ENCODE measurements around the gene CAMK2N1. TPM values are rescaled to one million over a fixed set of nuclear protein-coding genes. Genes with fewer than 3 reads are reported as not detected.

Gene CAMK2N1
- total and polyA plus RNA-seq, 2 of the 13 experiments (the other 11 are each of a cell fraction or from before 2014, with no cell fraction given), result 38.0 to 38.6 TPM

- no peak for TF ChIP-seq ZFP90 (CRISPR knock-in tag; IDR thresholded peaks at IDR 0.05; ENCODE audit: borderline replicate concordance)
- TF ChIP-seq TAF1 (CRISPR knock-in tag; IDR thresholded peaks at IDR 0.05), result peak; percentile 26; the same call in 1 of the 2 replicates
- TF ChIP-seq ZNF547 (CRISPR knock-in tag; IDR thresholded peaks at IDR 0.05), result 0 out of 2 replicates have a peak, but pooled peaks have one; percentile 36
- TF ChIP-seq ZNF562 (CRISPR knock-in tag; IDR thresholded peaks at IDR 0.05; ENCODE audit: borderline replicate concordance), result no peak
- TF ChIP-seq ZNF687 (CRISPR knock-in tag; IDR thresholded peaks at IDR 0.05), result peak; percentile 45; the same call in 1 of the 2 replicates
- TF ChIP-seq ETV5 (CRISPR knock-in tag; IDR thresholded peaks at IDR 0.05; ENCODE audit: borderline replicate concordance), result no peak; the same call in 1 of the 2 replicates
- no peak; the same call in 1 of the 2 replicates for TF ChIP-seq HBP1 (CRISPR knock-in tag; IDR thresholded peaks at IDR 0.05; ENCODE audit: low read depth)
- no peak for TF ChIP-seq ZBTB33 (CRISPR knock-in tag; IDR thresholded peaks at IDR 0.05)
- TF ChIP-seq ZNF784 (CRISPR knock-in tag; IDR thresholded peaks at IDR 0.05; ENCODE audit: borderline replicate concordance), result no peak
- no peak for TF ChIP-seq KMT2A (CRISPR knock-in tag; IDR thresholded peaks at IDR 0.05)
- TF ChIP-seq MTF1 (CRISPR knock-in tag; IDR thresholded peaks at IDR 0.05), result no peak
- peak; percentile 31; the same call in 1 of the 2 replicates for TF ChIP-seq ZNF766 (CRISPR knock-in tag; IDR thresholded peaks at IDR 0.05; ENCODE audit: borderline replicate concordance)
- no peak for TF ChIP-seq MAZ (IDR thresholded peaks at IDR 0.05; ENCODE audit: borderline replicate concordance, low read depth, low read length)
- no peak for TF ChIP-seq MAZ (CRISPR knock-in tag; IDR thresholded peaks at IDR 0.05; ENCODE audit: low read depth)
- TF ChIP-seq ZNF746 (CRISPR knock-in tag; IDR thresholded peaks at IDR 0.05), result no peak; the same call in 1 of the 2 replicates
- no peak for TF ChIP-seq ZNF274 (CRISPR knock-in tag; IDR thresholded peaks at IDR 0.05)
- TF ChIP-seq PBX2 (CRISPR knock-in tag; IDR thresholded peaks at IDR 0.05), result no peak
These were observed 4.1 kb downstream of the CAMK2N1 start (continued) for GRCh38 chr1:20481643-20482498.
